ENCODE results near the gene ZBTB46.
"Not testable (repeated sequence)": the region's sequence is repeated elsewhere in the genome, so short reads cannot be mapped to it uniquely, and the experiment has no call there.

ZBTB46 gene

DNA sequence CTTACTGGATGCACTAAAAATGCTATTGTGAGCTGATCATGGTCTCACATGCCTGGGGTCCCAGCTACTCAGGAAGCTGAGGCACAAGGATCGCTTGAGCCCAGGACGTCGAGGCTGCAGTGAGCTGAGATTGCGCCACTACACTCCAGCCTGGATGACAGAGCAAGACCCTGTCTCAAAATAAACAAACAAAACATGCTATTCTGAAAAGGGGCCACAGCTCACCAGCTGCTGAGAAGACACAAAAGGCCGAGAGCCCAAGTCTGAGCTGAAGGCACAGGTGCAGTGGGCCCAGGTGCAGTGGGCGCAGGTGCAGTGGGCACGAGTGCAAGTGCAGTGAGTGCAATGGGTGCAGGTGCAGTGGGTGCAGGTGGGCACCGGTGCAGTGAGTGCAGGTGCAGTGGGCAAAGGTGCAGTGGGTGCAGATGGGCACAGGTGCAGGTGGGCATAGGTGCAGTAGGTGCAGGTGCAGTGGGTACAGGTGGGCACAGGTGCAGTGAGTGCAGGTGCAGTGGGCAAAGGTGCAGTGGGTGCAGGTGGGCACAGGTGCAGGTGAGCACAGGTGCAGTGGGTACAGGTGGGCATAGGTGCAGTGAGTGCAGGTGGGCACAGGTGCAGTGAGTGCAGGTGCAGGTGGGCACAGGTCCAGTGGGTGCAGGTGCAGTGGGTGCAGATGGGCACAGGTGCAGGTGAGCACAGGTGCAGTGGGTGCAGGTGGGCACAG is 16.0 kb downstream of the ZBTB46 start:
- no peak for DNase-seq (ENCODE audit: low read depth)

DNA sequence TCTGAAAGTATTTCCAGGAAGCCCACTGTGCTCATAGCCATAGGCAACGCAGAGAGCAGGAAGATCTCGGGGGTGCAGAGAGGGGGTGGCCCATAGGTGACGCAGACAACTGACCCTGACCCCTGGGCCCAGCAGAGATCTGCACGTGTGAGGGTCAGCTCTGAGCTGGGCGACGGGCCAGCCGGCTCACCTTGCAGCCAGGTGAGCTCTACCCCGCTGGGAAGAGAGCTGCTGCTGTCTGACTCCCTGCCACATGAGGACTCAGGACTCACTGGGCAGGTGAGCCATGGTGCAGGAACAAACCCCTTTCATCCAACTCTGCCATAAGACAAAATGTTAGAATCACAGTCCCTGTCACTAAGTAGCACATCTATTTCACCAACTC is 19.6 kb downstream of the ZBTB46 start:
- DNase-seq (ENCODE audit: low read depth): no peak

GRCh38 chr20:63810730-63811490 is 20.2 kb downstream of the ZBTB46 start:
- no peak for DNase-seq (ENCODE audit: low read depth)

- no peak for DNase-seq (ENCODE audit: low read depth)
Observed at GRCh38 chr20:63809856-63810255, 21.2 kb downstream of the ZBTB46 start.

DNA sequence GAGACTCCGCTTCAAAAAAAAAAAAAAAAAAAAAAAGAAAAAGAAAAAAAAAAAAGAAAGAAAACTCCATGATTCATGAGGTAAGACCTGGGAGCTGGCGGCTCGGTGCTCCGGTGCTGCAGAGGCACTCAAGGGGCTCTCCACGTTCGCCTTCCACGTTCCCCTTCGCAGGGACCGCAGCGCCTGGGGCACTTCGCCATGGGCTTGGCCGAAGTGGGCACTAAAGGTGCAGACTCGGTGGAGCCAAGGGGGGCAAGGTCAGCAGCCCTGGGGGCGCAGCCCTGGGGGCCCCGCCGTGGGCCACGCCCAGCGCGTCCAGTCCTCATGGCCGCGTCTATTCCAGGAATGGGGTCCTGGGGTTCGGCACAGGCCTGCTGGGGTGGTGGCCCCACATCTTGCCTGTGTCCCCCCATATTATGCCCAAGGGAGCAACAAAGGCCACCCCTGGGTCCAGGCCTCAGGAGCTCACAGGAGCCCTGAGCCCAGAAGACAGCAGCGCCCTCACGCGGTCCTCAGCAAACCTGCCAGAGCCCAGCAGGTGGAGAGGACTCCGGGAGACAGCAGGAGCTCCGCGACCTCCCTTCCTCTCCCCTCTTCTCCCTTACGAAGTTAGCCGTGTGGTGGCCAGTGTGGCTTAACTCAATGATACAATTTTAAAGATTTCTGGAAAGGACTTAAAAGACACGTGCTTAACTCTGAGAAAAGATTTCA is 21.9 kb downstream of the ZBTB46 start:
- no peak for DNase-seq (ENCODE audit: low read depth)

DNA sequence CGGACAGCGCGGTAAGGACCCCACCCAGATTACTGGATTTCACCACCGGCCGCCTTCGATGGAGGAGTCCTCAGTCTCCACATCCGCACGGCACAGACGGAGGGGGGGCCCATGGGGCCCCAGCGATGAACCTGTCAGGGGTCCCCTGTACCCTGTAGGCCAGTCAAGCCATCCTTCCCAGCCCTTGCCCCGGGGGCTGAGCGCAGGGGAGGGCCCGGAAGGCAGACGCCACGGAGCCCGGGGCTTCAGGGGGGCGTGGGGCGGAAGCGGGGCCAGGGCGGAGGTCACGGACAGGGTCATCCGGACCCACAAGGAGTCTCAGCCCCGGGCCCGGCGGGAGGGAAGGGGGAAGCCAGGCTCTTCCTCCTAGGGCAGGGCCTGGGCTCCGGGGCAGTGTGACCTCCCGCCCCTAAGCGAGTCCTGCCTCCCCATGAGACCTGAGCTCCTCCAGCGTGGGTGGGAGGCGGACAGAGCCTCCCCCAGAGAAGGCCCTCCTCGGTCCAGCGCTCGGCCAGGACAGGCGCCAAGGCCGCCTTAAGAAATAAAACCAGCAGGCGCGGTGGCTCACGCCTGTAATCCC is 22.8 kb downstream of the ZBTB46 start:
- no peak for DNase-seq (ENCODE audit: low read depth)

GRCh38 chr20:63807654-63808053 is 23.4 kb downstream of the ZBTB46 start:
- DNase-seq (ENCODE audit: low read depth): no peak

- no peak for DNase-seq (ENCODE audit: low read depth)
Observed at GRCh38 chr20:63804308-63804636, 26.8 kb downstream of the ZBTB46 start.

GRCh38 chr20:63802469-63803240 is 28.4 kb downstream of the ZBTB46 start:
- DNase-seq (ENCODE audit: low read depth): no peak

DNA sequence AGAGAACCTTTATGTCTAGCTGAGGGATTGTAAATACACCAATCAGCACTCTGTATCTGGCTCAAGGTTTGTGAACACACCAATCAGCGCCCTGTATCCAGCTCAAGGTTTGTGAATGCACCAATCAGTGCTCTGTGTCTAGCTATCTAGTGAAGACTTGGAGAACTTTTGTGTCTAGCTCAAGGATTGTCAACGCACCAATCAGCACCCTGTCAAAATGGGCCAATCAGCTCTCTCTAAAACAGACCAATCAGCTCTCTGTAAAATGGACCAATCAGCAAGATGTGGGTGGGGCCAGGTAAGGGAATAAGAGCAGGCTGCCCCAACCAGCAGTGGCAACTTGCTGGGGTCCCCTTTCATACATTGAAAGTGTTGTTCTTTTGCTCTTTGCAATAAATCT is 29.9 kb downstream of the ZBTB46 start:
- DNase-seq (ENCODE audit: low read depth): not testable (repeated sequence)

DNA sequence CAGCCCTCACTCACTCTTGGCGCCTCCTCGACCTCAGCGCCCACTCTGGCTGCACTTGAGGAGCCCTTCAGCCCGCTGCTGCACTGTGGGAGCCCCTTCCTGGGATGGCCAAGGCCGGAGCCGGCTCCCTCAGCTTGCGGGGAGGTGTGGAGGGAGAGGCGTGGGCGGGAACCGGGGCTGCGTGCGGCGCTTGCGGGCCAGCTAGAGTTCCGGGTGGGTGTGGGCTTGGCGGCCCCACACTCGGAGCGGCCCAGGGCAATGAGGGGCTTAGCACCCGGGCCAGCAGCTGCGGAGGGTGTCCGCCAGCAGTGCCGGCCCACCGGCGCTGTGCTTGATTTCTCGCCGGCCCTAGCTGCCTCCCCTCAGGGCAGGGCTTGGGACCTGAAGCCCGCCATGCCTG is 30.7 kb downstream of the ZBTB46 start:
- DNase-seq (ENCODE audit: low read depth): not testable (repeated sequence)

DNA sequence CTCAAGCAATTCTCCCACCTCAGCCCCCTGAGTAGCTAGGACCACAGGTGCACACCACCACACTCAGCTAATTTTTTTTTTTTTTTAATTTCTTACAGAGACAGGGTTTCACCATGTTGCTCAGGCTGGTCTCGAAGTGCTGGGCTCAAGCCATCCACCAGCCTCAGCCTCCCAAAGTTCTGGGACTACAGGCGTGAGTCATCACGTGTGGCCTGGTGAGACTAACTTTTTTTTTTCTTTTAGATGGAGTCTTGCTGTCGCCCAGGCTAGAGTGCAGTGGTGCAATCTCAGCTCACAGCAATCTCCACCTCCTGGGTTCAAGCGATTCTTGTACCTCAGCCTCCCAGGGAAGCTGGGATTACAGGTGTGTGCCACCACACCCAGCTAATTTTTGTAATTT is 31.9 kb downstream of the ZBTB46 start:
- not testable (repeated sequence) for DNase-seq (ENCODE audit: low read depth)

GRCh38 chr20:63797175-63797574 is 33.9 kb downstream of the ZBTB46 start:
- not testable (repeated sequence) for DNase-seq (ENCODE audit: low read depth)

- no peak for DNase-seq (ENCODE audit: low read depth)
Observed at GRCh38 chr20:63795178-63795830, 35.8 kb downstream of the ZBTB46 start.

GRCh38 chr20:63794614-63795013 is 36.5 kb downstream of the ZBTB46 start:
- DNase-seq (ENCODE audit: low read depth): no peak

DNA sequence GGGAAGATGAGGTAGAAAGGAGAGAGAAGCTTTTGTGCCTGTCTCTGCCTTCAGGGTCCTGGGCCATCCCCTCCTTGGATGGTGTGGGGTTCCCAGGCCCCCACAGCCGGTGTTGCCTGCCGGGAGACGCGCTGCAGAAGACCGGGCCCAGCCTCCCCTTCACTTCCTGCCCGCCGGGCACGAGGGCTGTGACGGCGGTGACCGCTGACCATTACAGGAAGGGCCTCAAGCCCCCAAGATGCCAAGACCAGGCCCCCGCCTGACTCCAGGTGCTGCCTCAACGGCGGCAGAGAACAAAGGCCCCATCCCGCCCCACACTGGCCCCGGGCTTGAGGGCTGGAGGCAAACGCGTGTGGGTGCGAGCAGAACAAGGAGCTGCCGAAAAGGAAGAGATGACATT is 38.2 kb downstream of the ZBTB46 start:
- no peak for DNase-seq (ENCODE audit: low read depth)

GRCh38 chr20:63791497-63792156 is 39.4 kb downstream of the ZBTB46 start:
- no peak for DNase-seq (ENCODE audit: low read depth)

GRCh38 chr20:63790572-63791168 is 40.4 kb downstream of the ZBTB46 start:
- no peak for DNase-seq (ENCODE audit: low read depth)

- DNase-seq (ENCODE audit: low read depth): no peak
Observed at GRCh38 chr20:63789836-63790571, 41.1 kb downstream of the ZBTB46 start.

DNA sequence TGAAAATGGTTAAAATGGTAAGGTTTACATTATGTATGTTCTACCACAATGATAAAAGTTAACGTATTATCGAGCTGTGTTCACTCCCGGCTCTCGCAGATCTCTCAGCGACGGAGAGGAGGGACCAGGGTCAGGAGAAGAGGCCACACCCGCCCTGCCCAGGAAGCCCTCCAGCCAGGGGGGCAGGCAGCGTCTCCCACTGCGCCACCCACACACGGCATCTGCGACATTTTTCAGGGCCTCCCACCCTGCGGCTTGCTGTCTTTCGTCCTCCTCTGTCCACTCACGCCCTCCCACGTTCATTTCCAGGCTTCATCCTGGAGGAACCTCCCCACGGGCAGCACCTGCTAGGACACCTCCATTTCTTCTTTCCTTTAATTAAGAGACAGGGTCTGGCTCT is 43.3 kb downstream of the ZBTB46 start:
- DNase-seq (ENCODE audit: low read depth): no peak
